ENCODE data around the gene SLA2. TPM values are rescaled to one million over a fixed set of nuclear protein-coding genes. Genes with fewer than 3 reads are reported as not detected.

The SLA2 gene
- polyA plus RNA-seq, 1 of the 3 experiments (the other 2 are of a cell fraction), result not detected

GRCh38 chr20:36585410-36586125 lies 60.4 kb downstream of the SLA2 start:
- no peaks in the 10 kb centered on the region for H3K9me2 ChIP-seq
- CTCF ChIA-PET, result interaction anchor here (0.8 to 0.9 kb wide), 2 partner anchors 20 to 223 kb away, joined by 5 read pairs; partner anchors contain the start of gene RAB5IF
- WGBS (ENCODE audit: low lambda C conversion rate), result 88% methylated on average over 8 of the region's 8 CpGs

GRCh38 chr20:36584018-36584481 lies 61.9 kb downstream of the SLA2 start:
- Histone ChIP-seq H4K20me1 (ENCODE audit: insufficient read depth) (no peaks in the 10 kb centered on the region), H2AFZ (ENCODE audit: low read depth) (no peak overlapping the region), H3K9me2 (no peaks in the 10 kb centered on the region), H3K9ac (no peak overlapping the region), H3F3A (replicated peaks; ENCODE audit: insufficient read depth) (no peaks in the 10 kb centered on the region), H3K4me1 (ENCODE audit: control insufficient read depth in 1 of 2, insufficient read depth in 2 of 2, low read depth in 1 of 2, low read length in 1 of 2) (no peaks in the 10 kb centered on the region), H3K27ac (ENCODE audit: low read depth in 2 of 2, low read length in 1 of 2) (no peak overlapping the region), H3K27me3 (ENCODE audit: insufficient read depth) (no peaks in the 10 kb centered on the region), H3K9me3 (no peaks in the 10 kb centered on the region), H3K79me2 (ENCODE audit: insufficient read depth) (peaks cover 1% of the 10 kb centered on the region; the same call in 1 of the 2 replicates), H3K4me2 (no peak overlapping the region), H3K4me3 (ENCODE audit: low read depth in 2 of 2, low read length in 1 of 2) (no peak overlapping the region), H3K36me3 (replicated peaks in 1 of 2; ENCODE audit: control insufficient read depth in 1 of 2, insufficient read depth in 2 of 2, low read length in 1 of 2) (peaks cover 10 to 17% of the 10 kb centered on the region in 2 experiments)
- 88% methylated on average over 2 of the region's 2 CpGs for WGBS (ENCODE audit: low lambda C conversion rate)
- DNase-seq, result no peak
- ChIA-PET CTCF (interaction anchor here (1.0 kb wide), 1 partner anchor 21 kb away, joined by 4 read pairs; the partner anchor contains the start of gene RAB5IF), POLR2A (no interaction called here)
- TF ChIP-seq CTCF (IDR thresholded peaks at IDR 0.05) (no peak), PBX3 (IDR thresholded peaks at IDR 0.05) (no peak), USF1 (IDR thresholded peaks at IDR 0.05; ENCODE audit: borderline replicate concordance, low read depth) (no peak), SMC3 (IDR thresholded peaks at IDR 0.05; ENCODE audit: low read depth, low read length) (no peak), EZH2phosphoT487 (IDR thresholded peaks at IDR 0.05; ENCODE audit: borderline replicate concordance, low read depth) (no peak), TEAD4 (IDR thresholded peaks at IDR 0.05; ENCODE audit: borderline replicate concordance, insufficient read depth) (no peak)

More at GRCh38 chr20:36585410-36586125, 60.4 kb downstream of the SLA2 start:
- no peaks in the 10 kb centered on the region for H3K79me2 ChIP-seq (ENCODE audit: insufficient read depth)
- H4K20me1 ChIP-seq (ENCODE audit: insufficient read depth), result no peaks in the 10 kb centered on the region
- H3K9ac ChIP-seq, result no peak overlapping the region
- no peak overlapping the region for H3K27ac ChIP-seq (ENCODE audit: low read depth in 2 of 2, low read length in 1 of 2)
- H3K36me3 ChIP-seq (replicated peaks in 1 of 2; ENCODE audit: control insufficient read depth in 1 of 2, insufficient read depth in 2 of 2, low read length in 1 of 2), result peaks cover 10 to 14% of the 10 kb centered on the region in 2 experiments
- H3F3A ChIP-seq (replicated peaks; ENCODE audit: insufficient read depth), result no peaks in the 10 kb centered on the region
- H3K9me3 ChIP-seq, result no peaks in the 10 kb centered on the region
- no peak for TF ChIP-seq RFX5 (IDR thresholded peaks at IDR 0.05; ENCODE audit: low read length)
- no peak for TF ChIP-seq TCF12 (IDR thresholded peaks at IDR 0.05)
- no peak for TF ChIP-seq GABPA (IDR thresholded peaks at IDR 0.05; ENCODE audit: low read depth)
- no peak for TF ChIP-seq TAF1 (IDR thresholded peaks at IDR 0.05; ENCODE audit: borderline replicate concordance, low read depth, low read length)
- TF ChIP-seq REST (IDR thresholded peaks at IDR 0.05; ENCODE audit: low read depth, low read length), result no peak
- no peak for TF ChIP-seq POLR2AphosphoS5 (IDR thresholded peaks at IDR 0.05; ENCODE audit: low read depth, low read length)
- TF ChIP-seq RXRA (IDR thresholded peaks at IDR 0.05; ENCODE audit: borderline replicate concordance, low read depth), result no peak
- TF ChIP-seq EP300 (IDR thresholded peaks at IDR 0.05; ENCODE audit: borderline replicate concordance in 1 of 2, low read depth in 1 of 2, low read length in 1 of 2), result no peak
- H3K27me3 ChIP-seq (ENCODE audit: insufficient read depth), result no peaks in the 10 kb centered on the region
- no peak for DNase-seq
- POLR2A ChIA-PET, result no interaction called here
- no peak overlapping the region for H2AFZ ChIP-seq (ENCODE audit: low read depth)
- no peaks in the 10 kb centered on the region for H3K4me1 ChIP-seq (ENCODE audit: control insufficient read depth in 1 of 2, insufficient read depth in 2 of 2, low read depth in 1 of 2, low read length in 1 of 2)
- no peak overlapping the region for H3K4me2 ChIP-seq
- no peak overlapping the region for H3K4me3 ChIP-seq (ENCODE audit: low read depth in 2 of 2, low read length in 1 of 2)
